Erythroblast (primary cell): ENCODE data around the gene SLC6A16.
"Not testable (repeated sequence)": the region's sequence is repeated elsewhere in the genome, so short reads cannot be mapped to it uniquely, and the experiment has no call there.

ENCODE experiments used
- DNase-seq, 2 experiments: peaks; one replicate each; lab custom pipeline; 2025; lab: John Stamatoyannopoulos, UW
- GATA1 ChIP-seq: IDR thresholded peaks from 2 replicates; pipeline ENCODE4 v1.6.1; 2011; ENCODE audit warnings: low read depth, mild to moderate bottlenecking, control low read depth, low read length, moderate library complexity
- POLR2A ChIP-seq: IDR thresholded peaks from 2 replicates; pipeline ENCODE4 v1.6.1; 2011; ENCODE audit warnings: mild to moderate bottlenecking, low read length

SLC6A16 gene

DNA sequence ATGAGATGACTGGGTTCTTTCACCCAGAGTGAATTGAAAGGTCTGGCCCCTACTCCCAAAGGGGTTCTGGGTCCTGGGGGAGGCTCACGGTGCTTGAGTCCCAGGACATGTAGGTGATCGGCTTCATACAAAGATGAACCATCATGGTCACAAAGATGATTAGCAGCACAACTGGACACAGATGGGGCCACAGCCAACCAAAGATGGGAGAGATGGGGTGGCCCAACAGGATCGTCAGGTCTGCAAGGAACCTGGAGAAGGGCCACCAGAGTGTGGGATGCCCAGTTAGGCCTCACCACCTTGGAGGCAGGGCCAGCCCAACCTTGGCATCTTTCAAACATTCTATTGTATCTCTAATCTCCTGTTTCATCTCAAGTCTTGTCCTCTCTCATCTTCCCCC is 34.5 kb downstream of the SLC6A16 start:
- TF ChIP-seq GATA1, result no peak
- no peak for TF ChIP-seq POLR2A
- DNase-seq, result no peak

DNA sequence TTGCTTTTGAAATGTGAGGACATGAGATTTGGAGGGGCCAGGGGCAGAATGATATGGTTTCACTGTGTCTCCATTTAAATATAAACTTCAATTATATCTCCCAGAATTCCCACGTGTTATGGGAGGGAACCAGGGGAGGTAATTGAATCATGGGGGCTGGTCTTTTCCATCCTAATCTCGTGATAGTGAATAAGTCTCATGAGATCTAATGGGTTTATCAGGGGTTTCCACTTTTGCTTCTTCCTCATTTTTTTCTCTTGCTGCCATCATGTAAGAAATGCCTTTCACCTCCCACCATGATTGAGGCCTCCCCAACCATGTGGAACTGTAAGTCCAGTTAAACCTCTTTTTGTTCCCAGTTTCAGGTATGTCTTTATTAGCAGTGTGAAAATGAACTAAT is 35.7 kb downstream of the SLC6A16 start:
- not testable (repeated sequence) for DNase-seq

- not testable (repeated sequence) for DNase-seq
Measured at GRCh38 chr19:49288205-49288604, 36.8 kb downstream of the SLC6A16 start.

DNA sequence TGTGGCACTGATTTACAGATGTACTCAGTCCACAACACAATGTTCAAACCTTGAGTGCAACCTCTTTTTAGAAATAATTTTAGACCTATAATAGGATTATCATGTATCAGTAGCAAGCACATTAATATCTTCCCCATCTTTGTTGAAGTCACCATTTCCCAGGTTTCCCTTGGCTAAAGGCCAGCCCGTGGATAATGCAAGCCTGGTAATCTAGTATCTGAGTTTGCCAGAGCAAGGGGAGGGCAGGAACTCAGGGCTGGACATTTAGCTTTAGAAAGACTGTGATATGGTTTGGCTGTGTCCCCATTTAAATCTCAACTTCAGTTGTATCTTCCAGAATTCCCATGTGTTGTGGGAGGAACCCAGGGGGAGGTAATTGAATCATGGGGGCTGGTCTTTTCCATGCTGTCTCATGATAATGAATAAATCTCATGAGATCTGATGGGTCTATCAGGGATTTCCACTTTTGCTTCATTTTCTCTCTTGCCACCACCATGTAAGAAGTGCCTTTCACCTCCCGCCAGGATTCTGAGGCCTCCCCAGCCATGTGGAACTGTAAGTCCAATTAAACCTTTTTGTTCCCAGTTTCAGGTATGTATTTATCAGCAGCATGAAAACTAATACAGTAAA is 37.7 kb downstream of the SLC6A16 start:
- TF ChIP-seq POLR2A (no peak), GATA1 (no peak)
- DNase-seq, result no peak

GRCh38 chr19:49282184-49282583 is 42.8 kb downstream of the SLC6A16 start:
- no peak for DNase-seq
- TF ChIP-seq POLR2A (no peak), GATA1 (no peak)

- no peak for DNase-seq
- no peak for TF ChIP-seq POLR2A
- no peak for TF ChIP-seq GATA1
Measured at GRCh38 chr19:49272204-49272603, 52.8 kb downstream of the SLC6A16 start.

GRCh38 chr19:49271080-49271753 is 53.8 kb downstream of the SLC6A16 start:
- TF ChIP-seq GATA1 (no peak), POLR2A (no peak)

GRCh38 chr19:49266409-49266808 is 58.6 kb downstream of the SLC6A16 start:
- peak in 1 of 2 experiments; percentile 38 for DNase-seq

More at GRCh38 chr19:49271080-49271753, 53.8 kb downstream of the SLC6A16 start:
- DNase-seq, result no peak

DNA sequence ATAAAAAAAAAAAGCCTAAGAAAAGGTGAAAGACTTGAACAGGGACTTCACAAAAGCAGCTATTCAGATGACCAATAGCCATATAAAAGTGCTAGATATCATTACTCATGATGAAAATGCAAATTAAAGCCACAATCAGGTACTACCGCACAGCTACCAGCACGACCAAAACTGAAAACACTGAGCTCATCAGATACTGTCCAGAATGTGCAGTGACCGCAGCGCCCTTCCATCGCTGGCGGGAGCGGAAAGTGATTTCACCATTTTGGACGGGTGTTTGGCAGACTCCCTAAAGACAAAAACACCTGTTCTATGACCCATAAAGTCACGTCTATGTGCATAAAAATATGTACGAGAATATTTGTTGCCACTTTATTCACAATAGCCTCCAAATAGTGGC is 60.7 kb downstream of the SLC6A16 start:
- DNase-seq, result no peak

DNA sequence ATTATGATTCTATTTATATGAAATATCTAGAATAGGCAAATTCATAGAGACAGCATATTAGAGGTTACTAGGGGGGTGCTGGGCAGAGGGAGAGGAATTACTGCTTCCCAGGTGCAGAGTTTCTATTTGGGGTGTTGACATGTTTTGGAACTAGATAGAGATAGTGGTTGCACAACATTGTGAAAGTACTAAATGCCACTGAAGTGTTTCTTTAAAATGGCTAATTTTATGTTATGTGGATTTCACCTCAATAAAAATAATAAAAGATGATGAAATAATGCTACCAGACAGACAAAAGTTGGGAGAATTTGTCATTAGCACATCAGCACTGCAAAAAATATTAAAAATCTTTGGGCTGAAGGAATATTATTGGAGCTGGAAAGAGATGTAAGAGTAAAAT is 63.4 kb downstream of the SLC6A16 start:
- TF ChIP-seq POLR2A, result no peak
- no peak for TF ChIP-seq GATA1
- no peak for DNase-seq

More for the DNA sequence above, 60.7 kb downstream of the SLC6A16 start:
- TF ChIP-seq GATA1 (no peak), POLR2A (no peak)

DNA sequence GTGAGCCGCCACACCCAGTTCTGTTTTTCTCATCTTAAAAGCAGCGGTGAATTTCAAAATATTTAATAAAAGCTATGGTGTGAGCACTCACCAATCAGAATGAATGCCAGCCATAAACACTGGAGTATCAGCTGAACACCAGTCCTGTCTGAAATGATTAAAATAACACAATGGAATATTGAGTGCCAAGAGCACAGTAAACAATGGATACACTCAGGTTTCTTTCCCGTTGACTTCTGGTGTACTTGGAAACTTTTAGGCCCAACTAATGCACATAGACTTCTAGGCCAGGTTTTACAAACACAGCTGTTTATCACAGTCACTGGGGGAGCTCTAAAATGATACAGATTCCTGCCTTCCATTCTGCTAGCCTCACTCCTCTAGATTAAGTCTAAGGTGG is 68.3 kb downstream of the SLC6A16 start:
- DNase-seq, result no peak

DNA sequence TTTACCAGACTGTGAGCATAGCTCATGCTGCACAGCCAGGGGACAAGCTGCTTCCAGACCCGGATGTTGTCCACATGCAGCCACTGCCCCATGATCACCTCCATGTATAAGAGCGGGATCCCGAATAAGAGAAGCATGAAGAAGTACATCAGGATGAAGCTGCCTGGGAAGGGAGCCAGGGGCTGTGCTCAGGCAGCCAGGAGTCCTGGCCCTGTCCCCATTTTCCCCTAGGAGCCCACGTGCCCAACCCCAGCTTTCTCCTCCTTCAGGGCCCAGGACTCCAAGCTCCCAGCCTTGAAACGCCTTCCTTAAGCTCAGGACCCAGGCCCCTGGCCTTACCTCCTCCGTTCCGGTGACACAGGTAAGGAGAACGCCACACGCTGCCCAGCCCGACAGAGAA is 69.3 kb downstream of the SLC6A16 start:
- TF ChIP-seq POLR2A, result no peak
- TF ChIP-seq GATA1, result no peak
- no peak for DNase-seq

More for the DNA sequence above, 68.3 kb downstream of the SLC6A16 start:
- TF ChIP-seq POLR2A (no peak), GATA1 (no peak)

DNA sequence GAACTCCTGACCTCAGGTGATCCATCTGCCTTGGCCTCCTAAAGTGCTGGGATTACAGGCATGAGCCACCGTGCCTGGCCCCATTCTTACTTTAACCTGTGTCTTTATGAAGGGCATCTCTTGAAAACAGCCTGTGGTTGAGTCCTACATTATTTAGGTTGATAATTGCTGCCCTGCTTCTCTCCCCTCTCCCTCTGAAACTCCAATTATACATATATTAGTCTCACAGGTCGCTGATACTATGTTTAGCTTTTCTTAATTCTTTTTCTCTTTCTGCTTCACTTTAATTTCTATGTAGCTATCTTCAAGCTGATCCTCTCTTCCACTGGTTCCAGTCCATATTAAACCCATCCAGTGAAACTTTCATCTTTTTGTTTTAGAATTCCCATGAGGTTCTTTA is 75.1 kb downstream of the SLC6A16 start:
- TF ChIP-seq GATA1 (no peak), POLR2A (no peak)
- DNase-seq, result no peak

GRCh38 chr19:49247676-49248075 is 77.3 kb downstream of the SLC6A16 start:
- DNase-seq, result no peak
- TF ChIP-seq GATA1 (no peak), POLR2A (no peak)

DNA sequence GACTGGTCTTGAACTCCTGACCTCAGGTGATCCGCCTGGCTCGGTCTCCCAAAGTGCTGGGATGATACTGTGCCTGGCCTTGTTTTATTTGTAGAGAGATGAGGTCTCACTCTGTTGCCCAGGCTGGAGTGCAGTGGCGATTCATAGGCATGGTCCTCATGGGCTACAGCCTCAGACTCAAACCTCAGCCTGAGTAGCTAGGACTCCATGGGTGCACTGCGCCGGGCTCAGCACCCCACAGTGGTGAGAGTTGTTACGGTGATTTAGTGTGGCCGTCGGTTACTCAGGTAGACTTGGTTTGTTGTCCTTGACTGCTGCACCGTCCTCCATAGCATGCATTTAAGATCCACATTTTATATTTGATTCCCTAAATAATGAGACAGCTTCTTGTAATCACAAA is 80.7 kb downstream of the SLC6A16 start:
- no peak for TF ChIP-seq GATA1
- no peak for DNase-seq

DNA sequence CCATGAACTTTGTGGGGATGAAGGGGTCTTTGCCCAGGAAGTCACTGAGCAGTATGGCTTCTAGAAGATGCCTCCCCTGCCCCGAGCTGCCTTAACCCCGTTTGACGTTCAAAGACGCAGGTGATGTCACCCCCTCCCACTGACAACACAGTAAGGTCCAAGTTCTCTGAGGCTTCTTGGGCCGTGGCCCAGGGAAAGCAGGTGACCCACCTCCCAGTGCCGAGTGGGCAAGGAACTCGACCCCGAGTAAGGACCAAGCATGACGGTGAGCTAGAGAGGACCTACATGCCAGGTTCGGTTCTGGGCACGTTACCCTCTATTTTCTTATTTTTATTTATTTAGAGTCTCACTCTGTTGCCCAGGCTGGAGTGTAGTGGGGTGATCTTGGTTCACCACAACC is 81.3 kb downstream of the SLC6A16 start:
- no peak for DNase-seq
- TF ChIP-seq POLR2A (no peak), GATA1 (no peak)
